Endothelial cell of umbilical vein (primary cell): ENCODE data around the gene SERPINA6. TPM values are rescaled to one million over a fixed set of nuclear protein-coding genes. Genes with fewer than 3 reads are reported as not detected.

Experiments
- BruUV-seq: library from RNA; stranded (reverse); fragments of 400-500 nt; replicated peaks from 2 replicates; lab custom pipeline; 2021; lab: Mats Ljungman, UMichigan
- CTCF ChIA-PET: fragments of 300-600, 350-600 bp; sonication (Branson Sonifier 250); formaldehyde crosslinking; loops from one replicate; lab custom pipeline; 2021; ENCODE audit warnings: antibody characterized with exemption, inconsistent platforms; lab: Charles Lee
- POLR2A ChIA-PET: fragments of 300-600, 350-600 bp; sonication (Branson Sonifier 250); formaldehyde crosslinking; loops from one replicate; lab custom pipeline; 2021; ENCODE audit warnings: antibody characterized with exemption, inconsistent platforms; lab: Charles Lee
- DNase-seq: peaks from one replicate; pipeline ENCODE4 v3.0.0-alpha.2; 2011; ENCODE audit warnings: low read depth, low spot score
- FAIRE-seq: peaks from 2 replicates; lab custom pipeline; 2011; peaks lifted over from hg19 to GRCh38; lab: Jason Lieb, UNC
- H2AFZ ChIP-seq: 2 replicates; pipeline ENCODE4 v1.6.0; 2012; ENCODE audit warnings: low read depth, low read length, control low read depth, inconsistent platforms
- H3K27ac ChIP-seq: 2 replicates; pipeline ENCODE4 v1.5.1; 2011; ENCODE audit warnings: low read depth, mild to moderate bottlenecking, control low read depth, low read length, moderate library complexity; ENCODE audit not compliant: insufficient read depth
- H3K27me3 ChIP-seq, 2 experiments: 2 replicates each; pipeline versions ENCODE4 v1.6.0 to v1.6.1; 2011; ENCODE audit warnings: low read length in 2 of 2, mixed read lengths in 1 of 2; ENCODE audit not compliant: control insufficient read depth in 2 of 2, insufficient read depth in 2 of 2
- H3K36me3 ChIP-seq, 2 experiments: 2 replicates in 1 of 2; 3 replicates in 1 of 2; pipeline ENCODE4 v1.5.1; 2011; ENCODE audit warnings: low read length in 2 of 2, mild to moderate bottlenecking in 1 of 2, moderate library complexity in 1 of 2; ENCODE audit not compliant: control insufficient read depth in 2 of 2, insufficient read depth in 2 of 2; ENCODE audit errors: extremely low read depth in 1 of 2
- H3K4me1 ChIP-seq: 3 replicates; pipeline ENCODE4 v1.5.1; 2011; ENCODE audit warnings: mild to moderate bottlenecking, low read length; ENCODE audit not compliant: control insufficient read depth, insufficient read depth; ENCODE audit errors: extremely low read depth
- H3K4me2 ChIP-seq: 2 replicates; pipeline ENCODE4 v1.6.1; 2011; ENCODE audit warnings: low read length, control low read depth, mixed read lengths; ENCODE audit not compliant: insufficient read depth
- H3K4me3 ChIP-seq, 3 experiments: fragments of 200-600 bp in 1 of 3; sonication (generic), shearing (Covaris generic) in 1 of 3; replicated peaks in 1 of 3; 2 replicates each; pipeline ENCODE4 v1.5.1; 2011 to 2016; ENCODE audit warnings: control low read depth in 3 of 3, low read length in 3 of 3, mild to moderate bottlenecking in 2 of 3, inconsistent platforms in 1 of 3, low read depth in 1 of 3, moderate library complexity in 1 of 3; ENCODE audit not compliant: insufficient read depth in 1 of 3
- H3K79me2 ChIP-seq: 2 replicates; pipeline ENCODE4 v1.6.0; 2012; ENCODE audit warnings: low read length, inconsistent platforms; ENCODE audit not compliant: control insufficient read depth, insufficient read depth
- H3K9ac ChIP-seq: replicated peaks from 2 replicates; pipeline ENCODE3; 2011; ENCODE audit warnings: low read length, control low read depth; ENCODE audit not compliant: insufficient read depth; ENCODE audit errors: extremely low read depth
- H3K9me1 ChIP-seq: replicated peaks from 3 replicates; pipeline ENCODE4 v1.6.0; 2011; ENCODE audit warnings: mild to moderate bottlenecking, low read length; ENCODE audit not compliant: control insufficient read depth, insufficient read depth; ENCODE audit errors: extremely low read depth
- H3K9me3 ChIP-seq: replicated peaks from 2 replicates; pipeline ENCODE4 v1.5.1; 2012; ENCODE audit warnings: low read length, inconsistent platforms; ENCODE audit not compliant: control insufficient read depth, insufficient read depth
- H4K20me1 ChIP-seq: replicated peaks from 2 replicates; pipeline ENCODE3; 2011; ENCODE audit warnings: mild to moderate bottlenecking, low read length; ENCODE audit not compliant: control insufficient read depth, insufficient read depth; ENCODE audit errors: extremely low read depth
- EZH2 ChIP-seq: IDR thresholded peaks from 2 replicates; pipeline ENCODE4 v1.6.1; 2012; ENCODE audit warnings: borderline replicate concordance, low read depth, mild to moderate bottlenecking, moderate library complexity, low read length, inconsistent platforms; ENCODE audit not compliant: severe bottlenecking
- FOS ChIP-seq: IDR thresholded peaks from 2 replicates; pipeline ENCODE4 v1.6.1; 2011; ENCODE audit warnings: mild to moderate bottlenecking, low read length, moderate library complexity, borderline replicate concordance; ENCODE audit not compliant: insufficient read depth
- GATA2 ChIP-seq: IDR thresholded peaks from 2 replicates; pipeline ENCODE4 v1.7.0; 2011; ENCODE audit warnings: low read depth, mild to moderate bottlenecking, moderate library complexity, mixed read lengths, low read length; ENCODE audit not compliant: insufficient read length, insufficient read depth
- JUN ChIP-seq: IDR thresholded peaks from 2 replicates; pipeline ENCODE4 v1.6.1; 2011; ENCODE audit warnings: borderline replicate concordance, low read depth; ENCODE audit not compliant: insufficient read length, insufficient read depth
- MYC ChIP-seq: IDR thresholded peaks from one replicate; pipeline ENCODE4 v1.6.1; 2011; ENCODE audit warnings: mild to moderate bottlenecking, low read depth, low read length
- POLR2A ChIP-seq: IDR thresholded peaks from 2 replicates; pipeline ENCODE4 v1.6.1; 2012; ENCODE audit warnings: low read depth, mild to moderate bottlenecking, control low read depth, low read length
- POLR2AphosphoS5 ChIP-seq: IDR thresholded peaks from 2 replicates; pipeline ENCODE4 v1.6.1; 2012; ENCODE audit warnings: low read depth, mild to moderate bottlenecking, control low read depth, low read length, moderate library complexity; ENCODE audit not compliant: insufficient read depth
- dilution Hi-C: fragments of 300-500 bp; cut with MboI; formaldehyde crosslinking; loops from one replicate; pipeline ENCODE4 v1.15.0; 2019; ENCODE audit warnings: low sequenced_read_pairs; ENCODE audit not compliant: extremely low pct_ligation_motif_present
- intact Hi-C: fragments of 100-400 bp; cut with micrococcal nuclease; formaldehyde crosslinking; loops from one replicate; pipeline ENCODE4 v1.10.0; 2022
- polyA plus RNA-seq, 4 experiments: library from polyadenylated mRNA; depleted of rRNA in 3 of 4; stranded (reverse) in 3 of 4; unstranded in 1 of 4; fragments of >200 nt; gene quantifications; 2 replicates each; pipeline versions ENCODE4 v1.2.1 to v1.2.3, GENCODE V29; 2011 to 2012; ENCODE audit warnings: missing spikeins in 1 of 4
- total RNA-seq: library from RNA; stranded (reverse); gene quantifications from 2 replicates; pipeline ENCODE4 v1.2.3, GENCODE V29; 2021
- TF ChIP-seq, protein P1 (sequence below), 2 donors: IDR thresholded peaks; 1 replicate in 1 of 2; 2 replicates in 1 of 2; pipeline ENCODE4 v1.5.1; 2011; ENCODE audit warnings: low read length in 2 of 2, mild to moderate bottlenecking in 2 of 2, moderate library complexity in 2 of 2, control low read depth in 1 of 2, inconsistent platforms in 1 of 2, low read depth in 1 of 2; ENCODE audit not compliant: insufficient read depth in 1 of 2; ENCODE audit errors: extremely low read depth in 1 of 2

SERPINA6 gene
- total and polyA plus RNA-seq, 2 donors (not counting 3 experiments of a cell fraction or from before 2014, with no cell fraction given), result not detected

DNA sequence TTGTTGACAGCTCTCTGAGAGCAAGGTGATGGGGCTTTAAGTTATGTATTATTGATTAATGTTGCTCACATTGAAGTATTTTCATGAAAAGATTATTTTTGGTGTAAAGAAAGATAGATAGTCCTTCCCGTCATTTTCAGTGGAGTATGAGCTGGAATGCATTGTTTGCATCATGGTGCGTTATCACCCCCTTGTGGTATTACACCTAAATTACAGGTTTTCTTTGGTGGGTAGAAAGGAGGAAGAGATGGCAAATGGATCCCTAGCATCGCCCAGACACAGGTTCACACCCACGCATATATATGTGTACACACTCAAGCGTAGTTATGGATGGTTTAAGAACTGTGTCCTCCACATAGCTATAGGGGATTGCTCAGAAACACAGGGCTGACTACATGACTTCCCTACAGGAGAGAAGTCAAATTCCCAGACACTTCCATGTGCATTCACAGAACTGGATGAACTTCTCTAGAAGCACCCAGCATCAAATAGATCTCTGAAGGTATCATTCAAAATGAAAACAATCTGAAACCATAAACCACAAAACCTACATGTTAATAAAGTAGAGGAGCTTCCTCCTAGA, 15.6 kb downstream of the SERPINA6 start:
- H3K36me3 ChIP-seq, result no peaks in the 10 kb centered on the region
- TF ChIP-seq EZH2 (no peak), GATA2 (no peak), POLR2A (no peak), FOS (no peak), JUN (no peak), MYC (no peak)
- no peak overlapping the region for H3K4me3 ChIP-seq
- no peaks in the 10 kb centered on the region for H3K9me1 ChIP-seq
- DNase-seq (no peak), FAIRE-seq (no peak)
- no peaks in the 10 kb centered on the region for H3K4me1 ChIP-seq
- H4K20me1 ChIP-seq, result no peaks in the 10 kb centered on the region
- CTCF ChIA-PET, result no interaction called here
- H3K9me3 ChIP-seq, result no peaks in the 10 kb centered on the region
- intact Hi-C loops (no loop called here), dilution Hi-C loops (no loop called here)
- H3K79me2 ChIP-seq, result no peaks in the 10 kb centered on the region
- H3K4me2 ChIP-seq, result no peak overlapping the region
- no peak overlapping the region for H3K9ac ChIP-seq
- no TSS peak for BruUV-seq
- POLR2A ChIA-PET, result no interaction called here
- no peak overlapping the region for H2AFZ ChIP-seq
- no peak overlapping the region for H3K27ac ChIP-seq
- H3K27me3 ChIP-seq, result no peaks in the 10 kb centered on the region

GRCh38 chr14:94306047-94306978, 16.8 kb downstream of the SERPINA6 start:
- intact Hi-C loops, result no loop called here
- CTCF ChIA-PET, result no interaction called here

More at GRCh38 chr14:94306047-94306978, 16.8 kb downstream of the SERPINA6 start:
- Histone ChIP-seq H3K9me1 (no peaks in the 10 kb centered on the region), H3K4me3 (no peak overlapping the region), H3K9me3 (no peaks in the 10 kb centered on the region), H3K27me3 (no peaks in the 10 kb centered on the region), H3K4me2 (no peak overlapping the region), H3K9ac (no peak overlapping the region), H2AFZ (no peak overlapping the region), H3K4me1 (no peaks in the 10 kb centered on the region), H3K27ac (no peak overlapping the region), H4K20me1 (no peaks in the 10 kb centered on the region), H3K79me2 (no peaks in the 10 kb centered on the region), H3K36me3 (no peaks in the 10 kb centered on the region)
- dilution Hi-C loops, result no loop called here
- FAIRE-seq, result no peak
- TF ChIP-seq POLR2AphosphoS5 (no peak), JUN (no peak), MYC (no peak), EZH2 (no peak), POLR2A (no peak), FOS (no peak), GATA2 (no peak)
- TF ChIP-seq, protein P1, sequence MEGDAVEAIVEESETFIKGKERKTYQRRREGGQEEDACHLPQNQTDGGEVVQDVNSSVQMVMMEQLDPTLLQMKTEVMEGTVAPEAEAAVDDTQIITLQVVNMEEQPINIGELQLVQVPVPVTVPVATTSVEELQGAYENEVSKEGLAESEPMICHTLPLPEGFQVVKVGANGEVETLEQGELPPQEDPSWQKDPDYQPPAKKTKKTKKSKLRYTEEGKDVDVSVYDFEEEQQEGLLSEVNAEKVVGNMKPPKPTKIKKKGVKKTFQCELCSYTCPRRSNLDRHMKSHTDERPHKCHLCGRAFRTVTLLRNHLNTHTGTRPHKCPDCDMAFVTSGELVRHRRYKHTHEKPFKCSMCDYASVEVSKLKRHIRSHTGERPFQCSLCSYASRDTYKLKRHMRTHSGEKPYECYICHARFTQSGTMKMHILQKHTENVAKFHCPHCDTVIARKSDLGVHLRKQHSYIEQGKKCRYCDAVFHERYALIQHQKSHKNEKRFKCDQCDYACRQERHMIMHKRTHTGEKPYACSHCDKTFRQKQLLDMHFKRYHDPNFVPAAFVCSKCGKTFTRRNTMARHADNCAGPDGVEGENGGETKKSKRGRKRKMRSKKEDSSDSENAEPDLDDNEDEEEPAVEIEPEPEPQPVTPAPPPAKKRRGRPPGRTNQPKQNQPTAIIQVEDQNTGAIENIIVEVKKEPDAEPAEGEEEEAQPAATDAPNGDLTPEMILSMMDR (IDR thresholded peaks at IDR 0.05; ENCODE audit: extremely low read depth in 1 of 2, insufficient read depth in 1 of 2, low read depth in 1 of 2, low read length in 2 of 2), result no peak
- POLR2A ChIA-PET, result no interaction called here
- no TSS peak for BruUV-seq
- DNase-seq, result no peak
